GM23338 (cell line): ENCODE results near the gene ADGRG4. TPM values are rescaled to one million over a fixed set of nuclear protein-coding genes. Genes with fewer than 3 reads are reported as not detected.
"Not testable (repeated sequence)": the region's sequence is repeated elsewhere in the genome, so short reads cannot be mapped to it uniquely, and the experiment has no call there.

Experiments used
- ATAC-seq: fragments of 200-7000 bp; cut with Tn5 transposase; 3 replicates; pipeline ENCODE4 v1.9.1; 2020
- DNase-seq: peaks from one replicate; pipeline ENCODE4 v3.0.0-alpha.2; 2015; ENCODE audit warnings: low spot score
- H2AFZ ChIP-seq: fragments of 200-600 bp; sonication (generic); 2 replicates; pipeline ENCODE4 v1.8.0; 2016; ENCODE audit warnings: antibody characterized with exemption, mild to moderate bottlenecking, moderate library complexity
- H3F3A ChIP-seq: fragments of 200-600 bp; sonication (generic); replicated peaks from 2 replicates; pipeline ENCODE4 v1.8.0; 2017; ENCODE audit warnings: antibody characterized with exemption, mixed run types, low read depth
- H3K27ac ChIP-seq: fragments of 200-600 bp; sonication (generic); 2 replicates; pipeline ENCODE4 v1.6.1; 2016; ENCODE audit warnings: low read depth
- H3K27me3 ChIP-seq: fragments of 200-600 bp; sonication (generic); 2 replicates; pipeline ENCODE4 v1.8.0; 2016; ENCODE audit warnings: mild to moderate bottlenecking, mixed run types, moderate library complexity; ENCODE audit not compliant: insufficient read depth
- H3K36me3 ChIP-seq: fragments of 200-600 bp; sonication (generic); 2 replicates; pipeline ENCODE4 v1.8.0; 2016; ENCODE audit warnings: mild to moderate bottlenecking; ENCODE audit not compliant: insufficient read depth
- H3K4me1 ChIP-seq: fragments of 200-600 bp; sonication (generic); 2 replicates; pipeline ENCODE4 v1.8.0; 2016; ENCODE audit warnings: mild to moderate bottlenecking, moderate library complexity; ENCODE audit not compliant: insufficient read depth
- H3K4me2 ChIP-seq: fragments of 200-600 bp; sonication (generic); 2 replicates; pipeline ENCODE4 v1.7.1; 2017; ENCODE audit warnings: mixed run types
- H3K4me3 ChIP-seq: fragments of 200-600 bp; sonication (generic); 2 replicates; pipeline ENCODE4 v1.6.1; 2016; ENCODE audit warnings: mixed run types
- H3K79me2 ChIP-seq: fragments of 200-600 bp; sonication (generic); replicated peaks from 2 replicates; pipeline ENCODE4 v1.8.0; 2017; ENCODE audit warnings: mild to moderate bottlenecking; ENCODE audit not compliant: insufficient read depth
- H3K9me2 ChIP-seq: fragments of 200-600 bp; sonication (generic); 2 replicates; pipeline ENCODE4 v1.8.0; 2017; ENCODE audit not compliant: insufficient read depth
- H4K20me1 ChIP-seq: fragments of 200-600 bp; sonication (generic); replicated peaks from 2 replicates; pipeline ENCODE4 v1.8.0; 2017; ENCODE audit warnings: mild to moderate bottlenecking; ENCODE audit not compliant: insufficient read depth
- H3K27ac Mint-ChIP-seq: 2 replicates; pipeline ENCODE4 v1.8.0; 2020; ENCODE audit warnings: inconsistent platforms, mild to moderate bottlenecking, moderate library complexity, mixed read lengths
- H3K27me3 Mint-ChIP-seq: 3 replicates; pipeline ENCODE4 v1.8.0; 2022; ENCODE audit warnings: low read depth, mild to moderate bottlenecking, moderate library complexity, mixed read lengths, inconsistent platforms; ENCODE audit not compliant: insufficient read depth, poor library complexity
- H3K36me3 Mint-ChIP-seq: 3 replicates; pipeline ENCODE4 v1.8.0; 2021; ENCODE audit warnings: low read depth, mild to moderate bottlenecking, inconsistent platforms, moderate library complexity, mixed read lengths
- H3K4me1 Mint-ChIP-seq: 3 replicates; pipeline ENCODE4 v1.8.0; 2020; ENCODE audit warnings: mild to moderate bottlenecking, inconsistent platforms, mixed read lengths
- H3K4me3 Mint-ChIP-seq: 3 replicates; pipeline ENCODE4 v1.8.0; 2021; ENCODE audit warnings: moderate library complexity, mild to moderate bottlenecking, inconsistent platforms, mixed read lengths
- H3K9me3 Mint-ChIP-seq: 3 replicates; pipeline ENCODE4 v1.8.0; 2020; ENCODE audit warnings: moderate library complexity, mild to moderate bottlenecking, inconsistent platforms, mixed read lengths
- CREB1 ChIP-seq: fragments of 250-450 bp; sonication (Bioruptor Pico); IDR thresholded peaks from 2 replicates; pipeline ENCODE4 v1.5.0; 2020; ENCODE audit warnings: low read depth, mild to moderate bottlenecking, moderate library complexity
- EZH2 ChIP-seq: fragments of 200-600 bp; sonication (generic); IDR thresholded peaks from one replicate; pipeline ENCODE4 v1.8.0; 2017; ENCODE audit warnings: antibody characterized with exemption, mild to moderate bottlenecking, low read depth; ENCODE audit not compliant: unreplicated experiment
- EZH2phosphoT487 ChIP-seq: fragments of 200-600 bp; sonication (generic); IDR thresholded peaks from one replicate; pipeline ENCODE4 v1.8.1; 2018; ENCODE audit warnings: antibody characterized with exemption; ENCODE audit not compliant: unreplicated experiment
- JUNB ChIP-seq: IDR thresholded peaks from one replicate; pipeline ENCODE4 v1.6.1; 2016; ENCODE audit warnings: antibody characterized with exemption; ENCODE audit not compliant: unreplicated experiment
- NANOG ChIP-seq: IDR thresholded peaks from 2 replicates; pipeline ENCODE4 v1.6.1; 2016; ENCODE audit warnings: antibody characterized with exemption, borderline replicate concordance
- POLR2AphosphoS5 ChIP-seq: IDR thresholded peaks from 2 replicates; pipeline ENCODE4 v1.6.1; 2016; ENCODE audit warnings: antibody characterized with exemption, low read depth
- STAT1 ChIP-seq: IDR thresholded peaks from one replicate; pipeline ENCODE4 v1.6.1; 2016; ENCODE audit warnings: antibody characterized with exemption; ENCODE audit not compliant: unreplicated experiment
- ZNF331 ChIP-seq: fragments of 250-450 bp; sonication (Bioruptor Pico); IDR thresholded peaks from 2 replicates; pipeline ENCODE4 v1.5.0; 2020; ENCODE audit warnings: low read depth, mild to moderate bottlenecking, moderate library complexity
- polyA plus RNA-seq: library from polyadenylated mRNA; unstranded; fragments of >200 nt; fragmentation: Nextera tagmentation; extraction: Ambion mirVana; gene quantifications from 2 replicates; pipeline ENCODE4 v1.2.1, GENCODE V29; 2016
- total RNA-seq: library from RNA; depleted of rRNA; stranded (reverse); fragments of >200 nt; shearing (Covaris generic); gene quantifications from 2 replicates; pipeline ENCODE4 v1.2.3, GENCODE V29; 2014
- TF ChIP-seq, protein P1 (sequence below), 2 experiments: fragments of 200-600 bp in 1 of 2; sonication (generic) in 1 of 2; conservative IDR thresholded peaks; 2 replicates each; pipeline versions ENCODE4 v1.5.1 to v1.6.1; 2016 to 2017; ENCODE audit warnings: antibody characterized with exemption in 2 of 2, low read depth in 2 of 2, mild to moderate bottlenecking in 2 of 2, moderate library complexity in 1 of 2

Gene ADGRG4
- total and polyA plus RNA-seq, 2 experiments from 2014 or later = not detected

DNA sequence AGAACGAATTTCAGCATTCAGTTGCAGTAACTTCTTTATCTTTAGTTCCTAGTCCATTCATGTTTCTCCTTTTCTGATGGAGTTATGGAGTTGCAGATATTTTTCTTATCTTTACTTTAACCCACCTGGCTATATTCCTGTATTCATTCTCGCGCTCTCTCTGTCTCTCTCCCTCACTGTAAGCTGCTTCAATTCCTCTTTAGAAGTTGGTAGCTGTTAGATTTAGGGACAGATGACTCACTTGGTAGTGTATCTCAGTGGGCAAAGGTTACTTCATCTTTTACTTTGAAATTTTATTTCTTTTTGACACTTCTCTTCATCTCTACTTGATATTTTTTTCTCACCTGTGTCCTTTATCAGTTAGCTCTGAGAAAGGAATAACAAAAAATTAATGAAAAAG, 137.4 kb downstream of the ADGRG4 start:
- H3K27me3 Mint-ChIP-seq = no peaks in the 10 kb centered on the region
- Histone ChIP-seq H3K79me2 (no peaks in the 10 kb centered on the region), H3F3A (no peaks in the 10 kb centered on the region), H2AFZ (no peak overlapping the region), H3K27ac (no peak overlapping the region), H3K4me3 (no peak overlapping the region), H3K4me2 (no peak overlapping the region), H3K36me3 (no peaks in the 10 kb centered on the region), H3K9me2 (no peaks in the 10 kb centered on the region), H4K20me1 (no peaks in the 10 kb centered on the region), H3K4me1 (no peaks in the 10 kb centered on the region), H3K27me3 (no peaks in the 10 kb centered on the region)
- H3K36me3 Mint-ChIP-seq = no peaks in the 10 kb centered on the region
- no peaks in the 10 kb centered on the region; the same call in 2 of the 3 replicates for H3K9me3 Mint-ChIP-seq
- DNase-seq (no peak), ATAC-seq (no peak)
- H3K4me3 Mint-ChIP-seq = no peak overlapping the region
- no peak for TF ChIP-seq JUNB
- no peak for TF ChIP-seq CREB1
- TF ChIP-seq EZH2phosphoT487 = no peak
- TF ChIP-seq STAT1 = no peak
- TF ChIP-seq ZNF331 (CRISPR knock-in tag) = no peak
- TF ChIP-seq, protein P1, sequence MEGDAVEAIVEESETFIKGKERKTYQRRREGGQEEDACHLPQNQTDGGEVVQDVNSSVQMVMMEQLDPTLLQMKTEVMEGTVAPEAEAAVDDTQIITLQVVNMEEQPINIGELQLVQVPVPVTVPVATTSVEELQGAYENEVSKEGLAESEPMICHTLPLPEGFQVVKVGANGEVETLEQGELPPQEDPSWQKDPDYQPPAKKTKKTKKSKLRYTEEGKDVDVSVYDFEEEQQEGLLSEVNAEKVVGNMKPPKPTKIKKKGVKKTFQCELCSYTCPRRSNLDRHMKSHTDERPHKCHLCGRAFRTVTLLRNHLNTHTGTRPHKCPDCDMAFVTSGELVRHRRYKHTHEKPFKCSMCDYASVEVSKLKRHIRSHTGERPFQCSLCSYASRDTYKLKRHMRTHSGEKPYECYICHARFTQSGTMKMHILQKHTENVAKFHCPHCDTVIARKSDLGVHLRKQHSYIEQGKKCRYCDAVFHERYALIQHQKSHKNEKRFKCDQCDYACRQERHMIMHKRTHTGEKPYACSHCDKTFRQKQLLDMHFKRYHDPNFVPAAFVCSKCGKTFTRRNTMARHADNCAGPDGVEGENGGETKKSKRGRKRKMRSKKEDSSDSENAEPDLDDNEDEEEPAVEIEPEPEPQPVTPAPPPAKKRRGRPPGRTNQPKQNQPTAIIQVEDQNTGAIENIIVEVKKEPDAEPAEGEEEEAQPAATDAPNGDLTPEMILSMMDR (conservative IDR thresholded peaks at IDR 0.05; ENCODE audit: low read depth in 2 of 2) = no peak
- no peak for TF ChIP-seq EZH2
- no peak for TF ChIP-seq NANOG
- no peak for TF ChIP-seq POLR2AphosphoS5
- H3K4me1 Mint-ChIP-seq = no peaks in the 10 kb centered on the region
- no peak overlapping the region for H3K27ac Mint-ChIP-seq

DNA sequence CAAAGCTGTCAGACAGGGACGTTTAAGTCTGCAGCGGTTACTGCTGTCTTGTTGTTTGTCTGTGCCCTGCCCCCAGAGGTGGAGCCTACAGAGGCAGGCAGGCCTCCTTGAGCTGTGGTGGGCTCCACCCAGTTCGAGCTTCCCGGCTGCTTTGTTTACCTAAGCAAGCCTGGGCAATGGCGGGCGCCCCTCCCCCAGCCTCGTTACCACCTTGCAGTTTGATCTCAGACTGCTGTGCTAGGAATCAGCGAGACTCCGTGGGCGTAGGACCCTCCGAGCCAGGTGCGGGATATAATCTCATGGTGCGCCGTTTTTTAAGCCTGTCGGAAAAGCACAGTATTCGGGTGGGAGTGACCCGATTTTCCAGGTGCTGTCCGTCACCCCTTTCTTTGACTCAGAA, 144.9 kb downstream of the ADGRG4 start:
- not testable (repeated sequence) for H3K27me3 ChIP-seq, H3K4me1 Mint-ChIP-seq, H3K4me3 ChIP-seq, H3K9me3 Mint-ChIP-seq, H3K79me2 ChIP-seq, H3K27me3 Mint-ChIP-seq, H3K4me3 Mint-ChIP-seq, H3F3A ChIP-seq, H3K9me2 ChIP-seq, H3K36me3 ChIP-seq, H3K4me2 ChIP-seq, H2AFZ ChIP-seq, H4K20me1 ChIP-seq, DNase-seq, H3K36me3 Mint-ChIP-seq, ATAC-seq, H3K27ac Mint-ChIP-seq, H3K4me1 ChIP-seq, H3K27ac ChIP-seq

DNA sequence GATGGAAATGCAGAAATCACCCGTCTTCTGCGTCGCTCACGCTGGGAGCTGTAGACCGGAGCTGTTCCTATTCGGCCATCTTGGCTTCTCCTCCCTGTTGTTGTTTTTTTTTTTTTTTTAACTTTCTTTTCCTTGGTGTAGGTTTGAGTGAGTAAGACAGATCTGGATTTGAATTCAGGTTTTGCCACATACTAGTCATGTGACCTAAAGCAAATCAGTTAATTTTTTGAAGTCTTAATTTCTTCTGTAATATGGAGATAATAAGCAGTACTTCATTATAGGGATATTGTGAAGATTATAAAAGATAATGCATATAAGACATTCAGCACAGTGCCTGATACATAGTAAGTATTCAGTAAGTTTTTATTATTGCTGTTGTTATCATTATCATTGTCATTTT, 145.4 kb downstream of the ADGRG4 start:
- no peak overlapping the region for H3K4me3 Mint-ChIP-seq
- H3K4me3 ChIP-seq = no peak overlapping the region
- no peaks in the 10 kb centered on the region for H3K4me1 Mint-ChIP-seq
- DNase-seq (no peak), ATAC-seq (no peak)
- no peaks in the 10 kb centered on the region for H4K20me1 ChIP-seq
- H3K27me3 Mint-ChIP-seq = no peaks in the 10 kb centered on the region
- H3K79me2 ChIP-seq = no peaks in the 10 kb centered on the region
- no peaks in the 10 kb centered on the region for H3K4me1 ChIP-seq
- no peaks in the 10 kb centered on the region for H3K27me3 ChIP-seq
- H3K9me2 ChIP-seq = no peaks in the 10 kb centered on the region
- no peak overlapping the region for H3K27ac ChIP-seq
- no peak overlapping the region for H3K27ac Mint-ChIP-seq
- no peak overlapping the region for H3K4me2 ChIP-seq
- no peak overlapping the region for H2AFZ ChIP-seq
- H3K36me3 ChIP-seq = no peaks in the 10 kb centered on the region
- no peaks in the 10 kb centered on the region; the same call in 2 of the 3 replicates for H3K36me3 Mint-ChIP-seq
- no peaks in the 10 kb centered on the region for H3F3A ChIP-seq
- peaks cover 7% of the 10 kb centered on the region for H3K9me3 Mint-ChIP-seq
- TF ChIP-seq, protein P1 (conservative IDR thresholded peaks at IDR 0.05; ENCODE audit: low read depth in 2 of 2) = no peak
